Right atrium auricular region (tissue), 2 donors: Measurements from ENCODE around the gene RPL3. TPM values are rescaled to one million over a fixed set of nuclear protein-coding genes. Genes with fewer than 3 reads are reported as not detected.

Source experiments
- DNase-seq: peaks from one replicate; pipeline ENCODE4 v3.0.0-alpha.2; 2019; ENCODE audit warnings: low spot score
- H3K27ac ChIP-seq, 2 donors: fragments of 200-600 bp; sonication (generic); 1 replicate in 1 of 2; 2 replicates in 1 of 2; pipeline ENCODE4 v1.5.1; 2016 to 2019
- H3K27me3 ChIP-seq, 2 donors: fragments of 200-600 bp; sonication (generic); one replicate each; pipeline versions ENCODE4 v1.5.1 to v1.6.0; 2017 to 2019
- H3K36me3 ChIP-seq: fragments of 200-600 bp; sonication (generic); one replicate; pipeline ENCODE4 v1.5.1; 2016
- H3K4me1 ChIP-seq, 2 donors: fragments of 200-600 bp; sonication (generic); one replicate each; pipeline versions ENCODE4 v1.5.1 to v1.6.0; 2017 to 2019
- H3K4me3 ChIP-seq, 2 donors: fragments of 200-600 bp; sonication (generic); 1 replicate in 1 of 2; 2 replicates in 1 of 2; pipeline ENCODE4 v1.5.1; 2017 to 2019; ENCODE audit warnings: mild to moderate bottlenecking in 1 of 2, moderate library complexity in 1 of 2
- H3K9me3 ChIP-seq, 2 donors: fragments of 200-600 bp; sonication (generic); one replicate each; pipeline ENCODE4 v1.5.1; 2019
- total RNA-seq, 2 donors: library from RNA; depleted of rRNA; stranded (reverse); fragments of >200 nt; gene quantifications; one replicate each; pipeline ENCODE4 v1.1.0, GENCODE V29; 2016
- TF ChIP-seq, protein P1 (sequence below), 2 donors: fragments of 200-600 bp; sonication (generic); IDR thresholded peaks; one replicate each; pipeline ENCODE4 v1.5.1; 2019; ENCODE audit warnings: antibody characterized with exemption in 2 of 2

RPL3 gene
- total RNA-seq, 2 donors from 2014 or later, result 440 to 1,190 TPM

DNA sequence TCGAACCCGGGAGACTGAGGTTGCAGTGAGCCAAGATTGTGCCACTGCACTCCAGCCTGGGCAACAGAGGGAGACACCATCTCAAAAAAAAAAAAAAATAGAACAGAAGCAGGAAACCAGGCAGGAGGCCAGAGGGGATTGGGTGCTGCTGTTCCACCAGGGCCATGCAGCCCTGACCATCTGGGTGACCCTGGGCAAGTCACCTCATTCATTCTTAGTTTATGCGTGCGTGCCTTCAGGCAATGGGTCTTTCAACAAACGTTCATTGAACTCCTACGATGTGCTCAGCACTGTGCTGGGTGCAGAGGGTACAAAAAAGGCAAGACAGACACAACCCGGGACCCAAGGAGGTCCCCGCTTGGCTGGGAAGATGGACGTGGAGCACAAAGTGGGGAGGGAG lies 18.3 kb downstream of the RPL3 start:
- Histone ChIP-seq H3K4me1 (peaks cover 0 to 52% of the 10 kb centered on the region in 2 donors), H3K27ac (no peak overlapping the region)
- TF ChIP-seq, protein P1, sequence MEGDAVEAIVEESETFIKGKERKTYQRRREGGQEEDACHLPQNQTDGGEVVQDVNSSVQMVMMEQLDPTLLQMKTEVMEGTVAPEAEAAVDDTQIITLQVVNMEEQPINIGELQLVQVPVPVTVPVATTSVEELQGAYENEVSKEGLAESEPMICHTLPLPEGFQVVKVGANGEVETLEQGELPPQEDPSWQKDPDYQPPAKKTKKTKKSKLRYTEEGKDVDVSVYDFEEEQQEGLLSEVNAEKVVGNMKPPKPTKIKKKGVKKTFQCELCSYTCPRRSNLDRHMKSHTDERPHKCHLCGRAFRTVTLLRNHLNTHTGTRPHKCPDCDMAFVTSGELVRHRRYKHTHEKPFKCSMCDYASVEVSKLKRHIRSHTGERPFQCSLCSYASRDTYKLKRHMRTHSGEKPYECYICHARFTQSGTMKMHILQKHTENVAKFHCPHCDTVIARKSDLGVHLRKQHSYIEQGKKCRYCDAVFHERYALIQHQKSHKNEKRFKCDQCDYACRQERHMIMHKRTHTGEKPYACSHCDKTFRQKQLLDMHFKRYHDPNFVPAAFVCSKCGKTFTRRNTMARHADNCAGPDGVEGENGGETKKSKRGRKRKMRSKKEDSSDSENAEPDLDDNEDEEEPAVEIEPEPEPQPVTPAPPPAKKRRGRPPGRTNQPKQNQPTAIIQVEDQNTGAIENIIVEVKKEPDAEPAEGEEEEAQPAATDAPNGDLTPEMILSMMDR (IDR thresholded peaks at IDR 0.05), result no peak

DNA sequence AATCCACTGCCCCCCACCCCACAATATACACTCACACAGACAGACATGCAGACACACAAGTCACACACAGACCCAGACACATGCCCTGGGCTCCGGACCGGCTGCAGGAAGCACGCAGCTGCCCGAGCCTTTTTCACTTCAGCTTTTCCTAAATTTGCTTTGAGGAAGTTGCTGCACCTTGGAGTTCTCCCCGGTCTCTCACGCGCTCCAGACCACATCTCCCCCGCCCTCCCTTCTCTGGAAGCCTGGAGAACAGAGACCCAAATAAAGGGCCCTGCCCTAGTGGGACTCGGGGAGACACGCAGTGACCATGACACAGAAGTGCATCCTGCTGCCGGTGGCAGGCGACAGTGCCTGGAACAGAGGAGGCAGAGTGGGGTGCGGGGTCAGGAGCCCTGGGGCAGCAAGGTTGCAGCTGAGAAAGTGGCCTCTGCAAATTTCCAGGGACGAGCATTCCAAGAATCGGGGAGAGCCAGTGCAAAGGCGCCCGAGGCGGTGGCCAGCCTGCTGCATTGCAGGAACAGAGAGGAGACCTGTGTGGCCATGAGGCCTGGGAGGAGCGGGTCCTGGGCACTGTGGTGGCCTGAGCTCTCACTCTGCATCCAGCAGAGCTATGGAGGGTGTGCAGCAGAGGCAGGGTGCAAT lies 19.1 kb downstream of the RPL3 start:
- Histone ChIP-seq H3K27me3 (no peaks in the 10 kb centered on the region), H3K36me3 (no peaks in the 10 kb centered on the region), H3K4me3 (peak overlapping the region in 1 of 2 donors; percentile 28), H3K27ac (peak overlapping the region; percentile 49 to 72), H3K4me1 (peaks cover 0 to 52% of the 10 kb centered on the region in 2 donors), H3K9me3 (no peaks in the 10 kb centered on the region)
- DNase-seq, result peak; percentile 77
- TF ChIP-seq, protein P1 (IDR thresholded peaks at IDR 0.05), result no peak

More for the DNA sequence above, 18.3 kb downstream of the RPL3 start:
- no peak overlapping the region for H3K4me3 ChIP-seq
- no peaks in the 10 kb centered on the region for H3K36me3 ChIP-seq
- H3K9me3 ChIP-seq, result no peaks in the 10 kb centered on the region
- no peaks in the 10 kb centered on the region for H3K27me3 ChIP-seq
- no peak for DNase-seq

DNA sequence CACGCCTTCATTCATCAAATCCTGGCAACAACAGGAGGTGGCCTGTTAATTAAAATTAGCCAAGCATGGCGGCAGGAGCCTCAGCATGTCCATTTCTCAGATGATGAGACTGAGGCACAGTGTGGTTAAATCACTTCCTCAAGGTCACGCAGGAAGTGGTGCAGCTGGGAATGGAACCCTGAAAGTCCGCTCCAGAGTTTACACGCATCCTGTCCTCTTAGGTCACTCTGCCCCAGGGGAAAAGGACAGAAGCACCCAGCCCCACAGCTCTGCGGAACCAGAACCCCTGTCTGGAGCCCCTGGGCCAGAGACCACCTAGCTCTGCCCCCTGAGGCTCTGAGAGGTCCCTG lies 19.6 kb downstream of the RPL3 start:
- Histone ChIP-seq H3K4me1 (peaks cover 0 to 52% of the 10 kb centered on the region in 2 donors), H3K36me3 (no peaks in the 10 kb centered on the region), H3K27me3 (no peaks in the 10 kb centered on the region), H3K9me3 (no peaks in the 10 kb centered on the region), H3K4me3 (peak overlapping the region in 1 of 2 donors; percentile 28), H3K27ac (peak overlapping the region; percentile 49 to 72)
- TF ChIP-seq, protein P1 (IDR thresholded peaks at IDR 0.05), result no peak
- DNase-seq, result no peak

DNA sequence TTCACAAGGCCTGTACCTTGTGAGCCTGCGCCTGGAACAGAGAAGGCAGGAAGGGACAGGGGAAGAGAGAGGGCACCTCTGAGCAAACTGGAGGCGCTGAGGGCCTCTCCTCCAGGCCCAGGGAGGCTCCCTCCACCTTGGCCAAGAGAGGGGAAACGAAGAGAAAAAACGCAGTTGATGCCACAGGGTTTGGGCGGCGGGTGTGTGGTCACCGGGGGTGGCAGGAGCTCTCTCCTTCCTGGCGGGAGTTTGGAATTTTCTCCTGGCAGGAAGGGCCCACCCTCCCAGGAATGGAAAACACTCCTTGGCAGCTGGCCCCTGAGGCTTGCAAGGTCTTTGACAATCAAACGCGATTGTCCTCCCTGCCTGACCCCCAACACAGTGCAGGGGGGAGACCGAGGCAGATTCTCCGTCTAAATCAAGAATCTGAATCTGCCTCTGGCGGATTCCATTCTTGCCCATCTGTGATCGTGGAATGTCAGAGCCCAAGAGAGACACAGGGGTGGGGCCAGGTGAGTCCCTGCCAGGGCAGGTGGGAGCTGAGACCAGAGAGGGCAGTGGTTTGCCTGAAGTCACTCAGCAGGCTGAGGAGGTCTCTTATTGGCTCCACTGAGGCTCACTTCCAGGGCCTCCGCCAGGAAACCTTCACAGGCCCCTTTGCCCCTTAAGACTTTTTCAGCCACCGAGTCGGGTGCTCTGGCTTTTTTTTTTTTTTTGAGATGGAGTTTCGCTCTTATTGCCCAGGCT lies 21.0 kb downstream of the RPL3 start:
- peak overlapping the region; percentile 68 to 69 for H3K27ac ChIP-seq
- H3K9me3 ChIP-seq, result no peaks in the 10 kb centered on the region
- TF ChIP-seq, protein P1 (IDR thresholded peaks at IDR 0.05), result no peak
- H3K36me3 ChIP-seq, result no peaks in the 10 kb centered on the region
- no peaks in the 10 kb centered on the region for H3K27me3 ChIP-seq
- H3K4me1 ChIP-seq, result peaks cover 0 to 52% of the 10 kb centered on the region in 2 donors
- no peak overlapping the region for H3K4me3 ChIP-seq
- no peak for DNase-seq

DNA sequence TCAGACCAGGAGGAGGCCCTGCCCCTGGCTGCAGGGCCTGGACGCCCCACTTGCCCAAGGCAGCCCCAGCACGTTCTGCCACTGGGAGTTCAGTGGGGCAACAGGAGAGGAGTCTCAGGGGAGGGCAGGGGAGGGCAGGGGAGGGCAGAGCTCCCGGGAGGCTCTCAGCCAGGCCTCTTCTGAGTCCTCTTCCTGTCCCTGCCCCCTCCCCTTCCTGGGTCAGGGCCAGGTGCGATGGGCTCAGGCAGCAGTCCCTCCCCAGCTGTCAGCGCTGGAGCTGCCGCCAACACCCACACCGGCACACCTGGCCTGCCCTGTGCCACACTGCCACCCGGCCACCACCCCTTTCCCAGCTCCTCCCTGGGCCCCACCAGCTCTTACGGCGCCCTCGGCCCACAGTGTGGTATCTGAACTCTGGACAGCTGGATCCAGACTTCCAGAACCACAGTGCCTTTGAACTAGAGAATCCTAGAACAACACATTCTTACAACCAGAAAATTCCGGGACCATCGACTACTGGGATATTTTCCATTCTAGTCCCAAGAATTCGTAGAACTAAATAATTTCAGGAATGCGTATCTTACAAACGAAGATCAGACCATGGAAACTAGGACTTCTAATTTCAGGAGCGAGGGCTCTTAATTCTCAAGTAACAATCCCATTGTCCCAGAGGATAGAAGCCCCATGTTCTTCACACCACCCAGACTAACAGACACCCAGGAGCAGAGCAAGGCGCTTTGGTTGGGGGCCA lies 21.8 kb downstream of the RPL3 start:
- Histone ChIP-seq H3K27me3 (no peaks in the 10 kb centered on the region), H3K4me3 (no peak overlapping the region), H3K36me3 (no peaks in the 10 kb centered on the region), H3K4me1 (peaks cover 0 to 55% of the 10 kb centered on the region in 2 donors), H3K27ac (peak overlapping the region; percentile 68 to 69), H3K9me3 (no peaks in the 10 kb centered on the region)
- TF ChIP-seq, protein P1 (IDR thresholded peaks at IDR 0.05), result no peak
- no peak for DNase-seq
